ENCODE measurements around the gene PTPRU. TPM values are rescaled to one million over a fixed set of nuclear protein-coding genes. Genes with fewer than 3 reads are reported as not detected.

The PTPRU gene
- total RNA-seq, 2 experiments from 2014 or later, result 0.37 to 0.89 TPM

- Mint-ChIP-seq H3K36me3 (ENCODE audit: low read depth) (no peaks in the 10 kb centered on the region), H3K27me3 (peaks cover 32% of the 10 kb centered on the region), H3K27ac (no peak overlapping the region), H3K9me3 (ENCODE audit: low read depth) (no peaks in the 10 kb centered on the region), H3K4me1 (no peaks in the 10 kb centered on the region), H3K4me3 (no peak overlapping the region)
- POLR2A ChIA-PET, result no interaction called here
- intact Hi-C loops (cut with DNase I, micrococcal nuclease), result no loop called here
- ATAC-seq, result no peak
- DNase-seq, result no peak
- CTCF ChIA-PET, result interaction anchor here (0.6 kb wide), 1 partner anchor 15 kb away, joined by 3 read pairs; no protein-coding TSS in a partner anchor
These were observed 34.7 kb downstream of the PTPRU start for GRCh38 chr1:29270929-29271521.

- ATAC-seq (no peak), DNase-seq (no peak)
- CTCF ChIA-PET, result no interaction called here
- POLR2A ChIA-PET, result no interaction called here
- Mint-ChIP-seq H3K4me1 (no peaks in the 10 kb centered on the region), H3K9me3 (ENCODE audit: low read depth) (no peaks in the 10 kb centered on the region), H3K36me3 (ENCODE audit: low read depth) (no peaks in the 10 kb centered on the region), H3K27me3 (peaks cover 26% of the 10 kb centered on the region), H3K27ac (no peak overlapping the region), H3K4me3 (no peak overlapping the region)
- intact Hi-C loops (cut with DNase I, micrococcal nuclease), result no loop called here
These were observed 35.4 kb downstream of the PTPRU start for GRCh38 chr1:29271724-29272123.

- no peaks in the 10 kb centered on the region for H3K4me1 Mint-ChIP-seq
- H3K27me3 Mint-ChIP-seq, result peaks cover 20% of the 10 kb centered on the region
- no peak overlapping the region for H3K4me3 Mint-ChIP-seq
- no peaks in the 10 kb centered on the region for H3K9me3 Mint-ChIP-seq (ENCODE audit: low read depth)
- no peaks in the 10 kb centered on the region for H3K36me3 Mint-ChIP-seq (ENCODE audit: low read depth)
- POLR2A ChIA-PET, result interaction anchor here (0.6 kb wide), 1 partner anchor 90 kb away, joined by 3 read pairs; no protein-coding TSS in a partner anchor
- no peak for ATAC-seq
- H3K27ac Mint-ChIP-seq, result no peak overlapping the region
- intact Hi-C loops (cut with DNase I, micrococcal nuclease), result no loop called here
- CTCF ChIA-PET, result no interaction called here
- no peak for DNase-seq
These were observed 36.0 kb downstream of the PTPRU start for GRCh38 chr1:29272147-29272907.

GRCh38 chr1:29275435-29275834 is 39.1 kb downstream of the PTPRU start:
- no peak overlapping the region for H3K4me3 Mint-ChIP-seq
- ChIA-PET POLR2A (no interaction called here), CTCF (interaction anchor here (0.9 kb wide), 1 partner anchor 17 kb away, joined by 3 read pairs; no protein-coding TSS in a partner anchor)
- ATAC-seq (no peak), DNase-seq (no peak)
- peaks cover 5% of the 10 kb centered on the region for H3K27me3 Mint-ChIP-seq
- H3K4me1 Mint-ChIP-seq, result no peaks in the 10 kb centered on the region
- H3K27ac Mint-ChIP-seq, result no peak overlapping the region
- intact Hi-C loops (cut with DNase I, micrococcal nuclease), result no loop called here
- H3K9me3 Mint-ChIP-seq (ENCODE audit: low read depth), result no peaks in the 10 kb centered on the region
- H3K36me3 Mint-ChIP-seq (ENCODE audit: low read depth), result no peaks in the 10 kb centered on the region

- POLR2A ChIA-PET, result no interaction called here
- Mint-ChIP-seq H3K27me3 (peaks cover 3% of the 10 kb centered on the region), H3K4me3 (no peak overlapping the region), H3K9me3 (ENCODE audit: low read depth) (no peaks in the 10 kb centered on the region), H3K4me1 (no peaks in the 10 kb centered on the region), H3K27ac (no peak overlapping the region), H3K36me3 (ENCODE audit: low read depth) (no peaks in the 10 kb centered on the region)
- ATAC-seq (no peak), DNase-seq (no peak)
- intact Hi-C loops (cut with DNase I, micrococcal nuclease), result no loop called here
- CTCF ChIA-PET, result interaction anchor here (0.7 kb wide), 1 partner anchor 23 kb away, joined by 3 read pairs; no protein-coding TSS in a partner anchor
These were observed 41.8 kb downstream of the PTPRU start for GRCh38 chr1:29278124-29278523.

GRCh38 chr1:29279406-29279805 is 43.1 kb downstream of the PTPRU start:
- ChIA-PET CTCF (no interaction called here), POLR2A (no interaction called here)
- intact Hi-C loops (cut with DNase I, micrococcal nuclease), result no loop called here
- ATAC-seq, result no peak
- Mint-ChIP-seq H3K4me1 (peaks cover 4% of the 10 kb centered on the region), H3K36me3 (ENCODE audit: low read depth) (no peaks in the 10 kb centered on the region), H3K4me3 (no peak overlapping the region), H3K9me3 (ENCODE audit: low read depth) (no peaks in the 10 kb centered on the region), H3K27me3 (peaks cover 3% of the 10 kb centered on the region), H3K27ac (no peak overlapping the region)
- no peak for DNase-seq

- H3K4me1 Mint-ChIP-seq, result peaks cover 4% of the 10 kb centered on the region
- H3K36me3 Mint-ChIP-seq (ENCODE audit: low read depth), result no peaks in the 10 kb centered on the region
- ATAC-seq, result no peak
- no peak overlapping the region for H3K27ac Mint-ChIP-seq
- POLR2A ChIA-PET, result no interaction called here
- intact Hi-C loops (cut with DNase I, micrococcal nuclease), result no loop called here
- no peak for DNase-seq
- H3K4me3 Mint-ChIP-seq, result no peak overlapping the region
- H3K27me3 Mint-ChIP-seq, result peaks cover 3% of the 10 kb centered on the region
- H3K9me3 Mint-ChIP-seq (ENCODE audit: low read depth), result no peaks in the 10 kb centered on the region
- CTCF ChIA-PET, result no interaction called here
These were observed 43.6 kb downstream of the PTPRU start for GRCh38 chr1:29279951-29280391.

- no peak overlapping the region for H3K4me3 Mint-ChIP-seq
- CTCF ChIA-PET, result interaction anchor here (0.6 kb wide), 1 partner anchor 82 kb away, joined by 3 read pairs; no protein-coding TSS in a partner anchor
- ATAC-seq (no peak), DNase-seq (no peak)
- peaks cover 4% of the 10 kb centered on the region for H3K4me1 Mint-ChIP-seq
- no peaks in the 10 kb centered on the region for H3K9me3 Mint-ChIP-seq (ENCODE audit: low read depth)
- no peaks in the 10 kb centered on the region for H3K36me3 Mint-ChIP-seq (ENCODE audit: low read depth)
- H3K27me3 Mint-ChIP-seq, result peaks cover 3% of the 10 kb centered on the region
- POLR2A ChIA-PET, result no interaction called here
- H3K27ac Mint-ChIP-seq, result no peak overlapping the region
- intact Hi-C loops (cut with DNase I, micrococcal nuclease), result no loop called here
These were observed 44.2 kb downstream of the PTPRU start for GRCh38 chr1:29280409-29281131.

- Mint-ChIP-seq H3K4me3 (no peak overlapping the region), H3K27me3 (peaks cover 3% of the 10 kb centered on the region), H3K27ac (no peak overlapping the region), H3K36me3 (ENCODE audit: low read depth) (no peaks in the 10 kb centered on the region), H3K9me3 (ENCODE audit: low read depth) (no peaks in the 10 kb centered on the region), H3K4me1 (peaks cover 4% of the 10 kb centered on the region)
- intact Hi-C loops (cut with DNase I, micrococcal nuclease), result no loop called here
- DNase-seq (no peak), ATAC-seq (no peak)
- POLR2A ChIA-PET, result no interaction called here
- CTCF ChIA-PET, result interaction anchor here (1.0 kb wide), 1 partner anchor 33 kb away, joined by 5 read pairs; no protein-coding TSS in a partner anchor
These were observed 45.2 kb downstream of the PTPRU start for GRCh38 chr1:29281571-29281970.

GRCh38 chr1:29282135-29282923 is 46.0 kb downstream of the PTPRU start:
- Mint-ChIP-seq H3K9me3 (ENCODE audit: low read depth) (no peaks in the 10 kb centered on the region), H3K27me3 (peaks cover 3% of the 10 kb centered on the region), H3K4me3 (no peak overlapping the region), H3K27ac (no peak overlapping the region), H3K36me3 (ENCODE audit: low read depth) (no peaks in the 10 kb centered on the region), H3K4me1 (peaks cover 4% of the 10 kb centered on the region)
- DNase-seq (no peak), ATAC-seq (no peak)
- intact Hi-C loops (cut with DNase I, micrococcal nuclease), result no loop called here
- CTCF ChIA-PET, result interaction anchor here (1.0 kb wide), 1 partner anchor 34 kb away, joined by 5 read pairs; no protein-coding TSS in a partner anchor
- POLR2A ChIA-PET, result no interaction called here
